Type B pancreatic cell (in vitro differentiated cells): Measurements from ENCODE around the gene CACNA1G. TPM values are rescaled to one million over a fixed set of nuclear protein-coding genes. Genes with fewer than 3 reads are reported as not detected.

ENCODE experiments used
- DNase-seq: peaks from one replicate; pipeline ENCODE4 v3.0.0; 2021; ENCODE audit warnings: mixed read lengths; ENCODE audit not compliant: unreplicated experiment; ENCODE audit errors: extremely low spot score
- H3K27ac Mint-ChIP-seq: 2 replicates; pipeline ENCODE4 v1.8.0; 2021; ENCODE audit warnings: mild to moderate bottlenecking, mixed read lengths
- H3K27me3 Mint-ChIP-seq: 2 replicates; pipeline ENCODE4 v1.8.0; 2021; ENCODE audit warnings: mixed read lengths
- H3K36me3 Mint-ChIP-seq: 2 replicates; pipeline ENCODE4 v1.8.0; 2021; ENCODE audit warnings: mixed read lengths
- H3K4me1 Mint-ChIP-seq: one replicate; pipeline ENCODE4 v1.8.0; 2021; ENCODE audit warnings: mixed read lengths; ENCODE audit not compliant: unreplicated experiment
- H3K4me3 Mint-ChIP-seq: 2 replicates; pipeline ENCODE4 v1.8.0; 2021; ENCODE audit warnings: mild to moderate bottlenecking, mixed read lengths
- H3K9me3 Mint-ChIP-seq: 2 replicates; pipeline ENCODE4 v1.8.0; 2021; ENCODE audit warnings: mixed read lengths
- total RNA-seq: library from RNA; stranded (reverse); gene quantifications from 2 replicates; pipeline ENCODE4 v1.2.1, GENCODE V29; 2021; ENCODE audit warnings: low replicate concordance
- TF ChIP-seq, protein P1 (sequence below): fragments of 200-600 bp; sonication (generic); conservative IDR thresholded peaks from 2 replicates; pipeline ENCODE4 v1.5.0; 2021; ENCODE audit warnings: antibody characterized with exemption, mild to moderate bottlenecking

The CACNA1G gene
- total RNA-seq, 1 donor from 2014 or later: 27.8 TPM

GRCh38 chr17:50603340-50603739 is 42.8 kb downstream of the CACNA1G start:
- Mint-ChIP-seq H3K4me1 (peaks cover 19% of the 10 kb centered on the region), H3K27ac (no peak overlapping the region), H3K36me3 (no peaks in the 10 kb centered on the region), H3K27me3 (peaks cover 19% of the 10 kb centered on the region), H3K4me3 (peak overlapping the region; percentile 45), H3K9me3 (no peaks in the 10 kb centered on the region)
- TF ChIP-seq, protein P1, sequence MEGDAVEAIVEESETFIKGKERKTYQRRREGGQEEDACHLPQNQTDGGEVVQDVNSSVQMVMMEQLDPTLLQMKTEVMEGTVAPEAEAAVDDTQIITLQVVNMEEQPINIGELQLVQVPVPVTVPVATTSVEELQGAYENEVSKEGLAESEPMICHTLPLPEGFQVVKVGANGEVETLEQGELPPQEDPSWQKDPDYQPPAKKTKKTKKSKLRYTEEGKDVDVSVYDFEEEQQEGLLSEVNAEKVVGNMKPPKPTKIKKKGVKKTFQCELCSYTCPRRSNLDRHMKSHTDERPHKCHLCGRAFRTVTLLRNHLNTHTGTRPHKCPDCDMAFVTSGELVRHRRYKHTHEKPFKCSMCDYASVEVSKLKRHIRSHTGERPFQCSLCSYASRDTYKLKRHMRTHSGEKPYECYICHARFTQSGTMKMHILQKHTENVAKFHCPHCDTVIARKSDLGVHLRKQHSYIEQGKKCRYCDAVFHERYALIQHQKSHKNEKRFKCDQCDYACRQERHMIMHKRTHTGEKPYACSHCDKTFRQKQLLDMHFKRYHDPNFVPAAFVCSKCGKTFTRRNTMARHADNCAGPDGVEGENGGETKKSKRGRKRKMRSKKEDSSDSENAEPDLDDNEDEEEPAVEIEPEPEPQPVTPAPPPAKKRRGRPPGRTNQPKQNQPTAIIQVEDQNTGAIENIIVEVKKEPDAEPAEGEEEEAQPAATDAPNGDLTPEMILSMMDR: peak; percentile 58
- DNase-seq: no peak

DNA sequence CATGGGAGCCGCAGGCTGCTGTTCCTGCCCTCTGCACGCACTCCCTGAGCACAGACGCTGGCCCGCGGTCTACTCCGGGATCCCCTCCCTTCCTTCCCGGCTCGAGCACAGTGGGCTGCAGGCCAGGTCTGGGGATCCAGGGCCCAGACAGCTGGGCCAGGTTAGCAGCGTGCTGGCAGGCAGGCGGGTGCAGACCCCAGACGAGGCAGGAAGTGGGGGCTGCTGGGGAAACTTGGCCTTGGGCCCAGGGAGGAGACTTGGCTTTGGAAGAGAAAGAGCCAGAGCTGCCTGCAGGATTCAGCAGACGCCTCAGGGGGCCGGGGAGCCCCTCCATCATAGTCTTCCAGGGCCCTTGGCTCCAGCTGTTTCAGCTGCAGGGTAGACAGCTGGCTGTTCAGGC is 44.0 kb downstream of the CACNA1G start:
- peaks cover 24% of the 10 kb centered on the region for H3K4me1 Mint-ChIP-seq
- H3K27ac Mint-ChIP-seq: no peak overlapping the region
- H3K27me3 Mint-ChIP-seq: peaks cover 22% of the 10 kb centered on the region
- no peak for DNase-seq
- TF ChIP-seq, protein P1: no peak
- H3K4me3 Mint-ChIP-seq: no peak overlapping the region
- H3K9me3 Mint-ChIP-seq: no peaks in the 10 kb centered on the region
- H3K36me3 Mint-ChIP-seq: peaks cover 3% of the 10 kb centered on the region

- TF ChIP-seq, protein P1: no peak
- Mint-ChIP-seq H3K27ac (no peak overlapping the region), H3K36me3 (peaks cover 3% of the 10 kb centered on the region), H3K4me3 (no peak overlapping the region), H3K27me3 (peaks cover 25% of the 10 kb centered on the region), H3K4me1 (peaks cover 29% of the 10 kb centered on the region), H3K9me3 (no peaks in the 10 kb centered on the region)
- no peak for DNase-seq
These were observed 44.9 kb downstream of the CACNA1G start for GRCh38 chr17:50605429-50605828.

DNA sequence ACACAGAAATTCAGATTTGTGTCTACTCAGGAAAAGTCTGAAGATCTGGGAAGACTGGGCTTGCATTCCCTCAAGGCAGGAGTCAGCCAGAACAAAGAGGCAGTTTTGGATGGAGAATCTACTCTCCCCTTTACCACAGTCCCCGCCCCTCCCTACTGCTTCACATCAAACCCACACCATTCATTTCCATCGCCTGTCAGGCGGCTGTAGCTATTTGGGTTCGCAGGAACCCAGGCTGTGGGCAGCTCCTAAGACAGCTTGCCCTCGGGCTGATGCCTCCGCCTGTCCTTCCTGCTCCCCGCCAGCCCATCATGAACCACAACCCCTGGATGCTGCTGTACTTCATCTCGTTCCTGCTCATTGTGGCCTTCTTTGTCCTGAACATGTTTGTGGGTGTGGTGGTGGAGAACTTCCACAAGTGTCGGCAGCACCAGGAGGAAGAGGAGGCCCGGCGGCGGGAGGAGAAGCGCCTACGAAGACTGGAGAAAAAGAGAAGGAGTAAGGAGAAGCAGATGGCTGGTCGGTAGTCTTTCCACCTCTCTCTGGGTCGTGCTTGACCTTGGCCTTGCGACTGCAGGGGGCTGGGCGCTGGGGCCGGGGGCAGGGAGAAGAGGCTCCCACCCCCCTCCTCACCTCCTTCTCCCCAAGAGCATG is 47.1 kb downstream of the CACNA1G start:
- Mint-ChIP-seq H3K36me3 (peaks cover 3% of the 10 kb centered on the region), H3K27me3 (peaks cover 16% of the 10 kb centered on the region), H3K4me1 (peaks cover 18% of the 10 kb centered on the region), H3K27ac (no peak overlapping the region), H3K4me3 (no peak overlapping the region), H3K9me3 (no peaks in the 10 kb centered on the region)
- TF ChIP-seq, protein P1: no peak
- DNase-seq: no peak

- H3K36me3 Mint-ChIP-seq: peaks cover 3% of the 10 kb centered on the region
- H3K4me1 Mint-ChIP-seq: peaks cover 9% of the 10 kb centered on the region
- TF ChIP-seq, protein P1: no peak
- no peak overlapping the region for H3K4me3 Mint-ChIP-seq
- H3K27me3 Mint-ChIP-seq: peaks cover 12% of the 10 kb centered on the region
- H3K27ac Mint-ChIP-seq: no peak overlapping the region
- no peak for DNase-seq
- no peaks in the 10 kb centered on the region for H3K9me3 Mint-ChIP-seq
These were observed 48.3 kb downstream of the CACNA1G start for GRCh38 chr17:50608700-50609379.
